Measurements from ENCODE around the gene FAM107B.

GRCh38 chr10:14613588-14613920, 161.1 kb downstream of the FAM107B start:
- TF ChIP-seq POLR2A (IDR thresholded peaks at IDR 0.05; ENCODE audit: low read depth, low read length) = no peak
- no peak for TF ChIP-seq CTCF (conservative IDR thresholded peaks at IDR 0.05; ENCODE audit: low read depth, low read length)
- no peak for TF ChIP-seq RAD21 (IDR thresholded peaks at IDR 0.05; ENCODE audit: low read length)
- TF ChIP-seq MXI1 (IDR thresholded peaks at IDR 0.05; ENCODE audit: borderline replicate concordance, low read depth, low read length) = no peak
- TF ChIP-seq ELK1 (IDR thresholded peaks at IDR 0.05; ENCODE audit: borderline replicate concordance, low read depth, low read length) = no peak
- no peak for TF ChIP-seq BHLHE40 (IDR thresholded peaks at IDR 0.05; ENCODE audit: low read depth, low read length)
- TF ChIP-seq SMC3 (IDR thresholded peaks at IDR 0.05; ENCODE audit: low read depth, low read length) = no peak
- TF ChIP-seq FOS (IDR thresholded peaks at IDR 0.05; ENCODE audit: low read depth, low read length) = no peak
- TF ChIP-seq USF2 (IDR thresholded peaks at IDR 0.05; ENCODE audit: low read depth, low read length) = no peak
- TF ChIP-seq NFE2L2 (IDR thresholded peaks at IDR 0.05; ENCODE audit: low read depth, low read length) = no peak
- no peak for TF ChIP-seq RFX5 (IDR thresholded peaks at IDR 0.05; ENCODE audit: low read depth, low read length)
- no peak for TF ChIP-seq RCOR1 (IDR thresholded peaks at IDR 0.05; ENCODE audit: insufficient replicate concordance, low read length)
- TF ChIP-seq MAFK (IDR thresholded peaks at IDR 0.05; ENCODE audit: low read depth, low read length) = no peak
- no peak for TF ChIP-seq CEBPB (IDR thresholded peaks at IDR 0.05; ENCODE audit: low read depth, low read length)

All from IMR-90 (cell line).